NCI-H2107 treated with DMSO at 0.1 percent for 48 hours (cell line): ENCODE results near the gene STAG3.
A peak's percentile ranks its signal among the peaks of the same experiment; 100 is the strongest.
"Not testable (repeated sequence)": the region's sequence is repeated elsewhere in the genome, so short reads cannot be mapped to it uniquely, and the experiment has no call there.

Experiments used
- DNase-seq: peaks from one replicate; lab custom pipeline; 2025; ENCODE audit not compliant: unreplicated experiment; lab: John Stamatoyannopoulos, UW

The STAG3 gene

DNA sequence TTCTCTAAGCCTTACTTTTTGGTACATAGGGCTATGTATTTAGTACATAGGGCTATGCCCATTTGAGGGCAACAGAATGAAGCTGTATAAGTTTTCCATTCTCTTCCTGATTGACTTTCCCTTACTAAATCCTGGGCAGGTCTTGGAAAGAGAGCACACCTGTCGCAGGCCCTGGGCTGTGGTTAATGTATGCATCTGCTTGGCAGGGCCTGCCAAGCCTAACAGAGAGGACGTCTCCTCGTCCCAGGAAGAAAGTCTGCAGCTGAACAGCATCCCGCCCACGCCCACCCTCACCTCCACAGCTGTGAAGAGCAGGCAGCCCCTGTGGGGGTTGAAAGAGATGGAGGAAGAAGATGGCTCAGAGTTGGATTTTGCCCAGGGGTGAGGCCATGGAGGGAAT lies 33.1 kb downstream of the STAG3 start:
- no peak for DNase-seq

- DNase-seq, result no peak
Measured at GRCh38 chr7:100211342-100211780, 33.6 kb downstream of the STAG3 start.

DNA sequence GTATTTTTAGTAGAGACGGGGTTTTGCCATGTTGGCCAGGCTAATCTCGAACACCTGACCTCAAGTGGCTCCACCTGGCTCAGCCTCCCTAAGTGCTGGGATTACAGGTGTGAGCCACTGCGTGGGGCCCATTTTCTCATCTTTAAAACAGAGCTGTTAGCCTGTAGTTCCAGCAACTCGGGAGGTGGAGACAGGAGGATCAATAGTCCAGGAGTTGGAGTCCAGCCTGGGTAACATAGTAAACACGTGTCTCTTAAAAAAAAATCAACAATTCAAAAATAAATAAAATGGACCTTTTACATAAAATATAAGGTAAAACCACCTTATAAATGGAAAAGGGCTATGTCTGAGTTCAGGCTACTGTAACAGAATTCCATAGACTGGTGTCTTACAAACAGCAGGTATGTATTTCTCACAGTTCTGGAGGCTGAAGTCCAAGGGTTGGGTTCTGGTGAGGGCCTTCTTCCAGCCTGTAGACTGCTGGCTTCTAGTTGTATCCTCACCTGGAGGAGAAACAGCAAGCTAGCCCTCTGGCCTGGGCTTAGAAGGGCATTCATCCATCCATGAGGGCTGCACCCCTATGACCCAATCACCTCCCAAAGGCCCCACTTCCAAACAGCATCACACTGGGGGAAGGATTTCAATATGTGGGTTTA lies 35.0 kb downstream of the STAG3 start:
- DNase-seq, result no peak

DNA sequence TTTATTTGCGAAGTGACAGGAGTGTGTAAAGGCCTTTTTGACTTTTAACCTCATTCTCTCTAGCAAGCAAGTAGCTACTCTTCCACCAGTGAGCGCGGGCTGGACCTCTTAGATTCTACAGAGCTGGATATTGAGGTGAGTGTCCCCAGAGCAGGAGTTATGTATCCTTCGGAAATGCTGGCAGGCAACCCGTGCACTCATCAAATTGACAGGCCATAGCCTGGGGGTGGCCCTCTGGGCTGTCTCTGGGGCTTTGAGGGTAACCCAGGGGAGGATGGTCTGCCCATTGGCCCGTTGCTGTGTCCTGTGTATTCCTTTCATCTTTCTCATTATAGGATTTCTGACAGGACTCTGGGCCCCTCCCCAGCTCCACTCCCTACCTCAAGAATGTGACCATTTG lies 36.0 kb downstream of the STAG3 start:
- no peak for DNase-seq

DNA sequence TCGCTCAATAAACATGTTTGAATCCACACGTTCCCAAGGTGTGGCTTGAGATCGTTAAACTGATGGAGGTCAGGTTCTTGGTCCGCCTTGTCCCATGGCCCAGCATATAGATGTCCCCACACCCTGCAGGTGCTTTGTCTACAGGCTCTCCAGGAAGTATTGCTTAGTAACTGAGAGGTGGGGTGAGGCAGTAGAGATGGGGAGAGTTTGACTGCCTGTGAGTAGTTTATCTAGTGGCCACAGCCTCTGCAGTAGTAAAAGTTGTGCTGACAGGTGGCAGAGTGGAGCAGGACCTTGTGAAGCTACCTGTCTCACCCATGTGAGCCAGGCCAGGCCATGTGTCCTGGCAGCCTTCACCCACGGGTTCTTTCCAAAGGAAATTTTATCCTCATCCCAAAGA lies 36.6 kb downstream of the STAG3 start:
- DNase-seq, result not testable (repeated sequence)

GRCh38 chr7:100215895-100216294 lies 38.2 kb downstream of the STAG3 start:
- DNase-seq, result no peak

DNA sequence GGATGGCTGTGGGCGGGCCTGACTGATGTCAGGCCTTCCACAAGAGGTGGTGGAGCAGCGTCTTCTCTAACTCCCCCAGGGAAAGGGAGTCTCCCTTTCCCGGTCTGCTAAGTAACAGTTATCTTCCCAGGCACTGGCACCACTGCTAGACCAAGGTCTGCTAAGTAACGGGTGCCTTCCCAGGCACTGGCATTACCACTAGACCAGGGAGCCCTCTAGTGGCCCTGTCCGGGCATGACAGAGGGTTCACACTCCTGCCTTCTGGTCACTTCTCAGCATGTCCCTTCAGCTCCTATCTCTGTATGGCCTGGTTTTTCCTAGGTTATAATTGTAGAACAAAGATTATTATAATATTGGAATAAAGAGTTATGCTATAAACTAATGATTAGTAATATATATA lies 40.2 kb downstream of the STAG3 start:
- DNase-seq, result peak; percentile 12

DNA sequence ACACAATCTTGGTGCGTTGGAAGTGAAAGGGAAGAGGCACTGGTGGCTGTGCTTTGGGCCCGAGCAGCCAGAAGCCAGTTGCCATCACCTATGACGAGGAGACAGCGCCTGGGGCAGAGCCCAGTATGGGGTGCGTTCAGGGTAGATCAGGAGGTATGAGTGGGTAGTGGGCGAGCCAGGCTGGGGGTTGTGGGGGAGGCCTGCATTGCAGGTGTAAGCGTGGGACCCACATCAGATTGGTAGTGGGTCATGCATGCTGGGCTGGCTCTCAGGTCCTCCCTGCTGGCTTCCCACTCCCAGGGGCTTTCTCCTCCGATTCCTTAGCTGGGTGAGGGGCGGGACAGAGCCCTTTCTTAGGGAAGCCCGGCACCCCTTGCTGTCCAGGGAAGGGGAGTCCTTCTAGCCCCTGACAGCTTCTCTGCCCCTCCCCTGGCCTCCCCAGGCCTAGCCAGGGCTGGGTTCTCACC lies 41.6 kb downstream of the STAG3 start:
- DNase-seq, result no peak

DNA sequence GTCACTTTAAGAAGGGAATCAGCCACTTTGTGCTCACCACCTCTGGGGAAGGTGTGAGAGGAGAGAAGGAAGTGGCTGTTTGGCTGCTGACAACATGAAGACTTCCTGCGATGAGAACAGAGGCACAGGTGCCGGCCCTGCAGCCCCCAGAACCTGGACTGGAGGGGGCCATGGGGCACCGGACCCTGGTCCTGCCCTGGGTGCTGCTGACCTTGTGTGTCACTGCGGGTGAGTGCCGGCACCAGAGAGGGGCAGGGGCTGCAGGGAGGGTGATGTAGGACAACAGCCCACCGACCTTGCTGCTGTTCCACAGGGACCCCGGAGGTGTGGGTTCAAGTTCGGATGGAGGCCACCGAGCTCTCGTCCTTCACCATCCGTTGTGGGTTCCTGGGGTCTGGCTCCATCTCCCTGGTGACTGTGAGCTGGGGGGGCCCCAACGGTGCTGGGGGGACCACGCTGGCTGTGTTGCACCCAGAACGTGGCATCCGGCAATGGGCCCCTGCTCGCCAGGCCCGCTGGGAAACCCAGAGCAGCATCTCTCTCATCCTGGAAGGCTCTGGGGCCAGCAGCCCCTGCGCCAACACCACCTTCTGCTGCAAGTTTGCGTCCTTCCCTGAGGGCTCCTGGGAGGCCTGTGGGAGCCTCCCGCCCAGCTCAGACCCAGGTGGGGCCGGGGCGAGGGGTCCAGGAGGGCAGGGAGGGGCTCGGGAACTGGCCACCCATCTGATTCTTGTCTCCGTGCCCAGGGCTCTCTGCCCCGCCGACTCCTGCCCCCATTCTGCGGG lies 42.3 kb downstream of the STAG3 start, which contains the start of gene PVRIG:
TSS of gene PVRIG (plus strand) at position 149 of the 785 bp plus-strand sequence. CDS start at position 171, 22 bp downstream.
- not testable (repeated sequence) for DNase-seq

DNA sequence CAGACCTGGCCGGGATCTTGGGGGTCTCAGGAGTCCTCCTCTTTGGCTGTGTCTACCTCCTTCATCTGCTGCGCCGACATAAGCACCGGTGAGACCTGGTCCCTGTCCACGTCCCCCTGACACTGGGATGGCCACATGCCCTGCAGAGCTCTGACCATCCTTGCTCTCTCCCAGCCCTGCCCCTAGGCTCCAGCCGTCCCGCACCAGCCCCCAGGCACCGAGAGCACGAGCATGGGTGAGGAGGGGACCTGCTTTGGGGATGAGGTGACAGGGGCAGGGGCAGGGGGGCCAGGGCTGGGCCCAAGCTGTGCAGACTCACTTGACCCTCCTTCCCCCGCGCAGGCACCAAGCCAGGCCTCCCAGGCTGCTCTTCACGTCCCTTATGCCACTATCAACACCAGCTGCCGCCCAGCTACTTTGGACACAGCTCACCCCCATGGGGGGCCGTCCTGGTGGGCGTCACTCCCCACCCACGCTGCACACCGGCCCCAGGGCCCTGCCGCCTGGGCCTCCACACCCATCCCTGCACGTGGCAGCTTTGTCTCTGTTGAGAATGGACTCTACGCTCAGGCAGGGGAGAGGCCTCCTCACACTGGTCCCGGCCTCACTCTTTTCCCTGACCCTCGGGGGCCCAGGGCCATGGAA lies 43.0 kb downstream of the STAG3 start:
- DNase-seq, result no peak

DNA sequence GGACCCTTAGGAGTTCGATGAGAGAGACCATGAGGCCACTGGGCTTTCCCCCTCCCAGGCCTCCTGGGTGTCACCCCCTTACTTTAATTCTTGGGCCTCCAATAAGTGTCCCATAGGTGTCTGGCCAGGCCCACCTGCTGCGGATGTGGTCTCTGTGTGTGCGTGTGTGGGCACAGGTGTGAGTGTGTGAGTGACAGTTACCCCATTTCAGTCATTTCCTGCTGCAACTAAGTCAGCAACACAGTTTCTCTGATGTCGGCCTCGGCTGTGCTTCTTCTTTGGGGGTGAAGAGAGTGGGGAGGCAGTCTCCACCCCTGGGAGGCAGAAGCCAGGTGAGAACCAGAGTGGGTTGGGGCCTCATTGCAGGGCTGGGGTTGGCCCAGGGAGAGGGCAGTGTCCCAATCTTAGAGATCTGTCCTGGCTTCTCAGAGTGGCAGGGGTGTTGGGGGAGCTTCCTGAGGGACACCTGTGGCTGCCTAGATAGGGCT lies 43.6 kb downstream of the STAG3 start:
- no peak for DNase-seq

DNA sequence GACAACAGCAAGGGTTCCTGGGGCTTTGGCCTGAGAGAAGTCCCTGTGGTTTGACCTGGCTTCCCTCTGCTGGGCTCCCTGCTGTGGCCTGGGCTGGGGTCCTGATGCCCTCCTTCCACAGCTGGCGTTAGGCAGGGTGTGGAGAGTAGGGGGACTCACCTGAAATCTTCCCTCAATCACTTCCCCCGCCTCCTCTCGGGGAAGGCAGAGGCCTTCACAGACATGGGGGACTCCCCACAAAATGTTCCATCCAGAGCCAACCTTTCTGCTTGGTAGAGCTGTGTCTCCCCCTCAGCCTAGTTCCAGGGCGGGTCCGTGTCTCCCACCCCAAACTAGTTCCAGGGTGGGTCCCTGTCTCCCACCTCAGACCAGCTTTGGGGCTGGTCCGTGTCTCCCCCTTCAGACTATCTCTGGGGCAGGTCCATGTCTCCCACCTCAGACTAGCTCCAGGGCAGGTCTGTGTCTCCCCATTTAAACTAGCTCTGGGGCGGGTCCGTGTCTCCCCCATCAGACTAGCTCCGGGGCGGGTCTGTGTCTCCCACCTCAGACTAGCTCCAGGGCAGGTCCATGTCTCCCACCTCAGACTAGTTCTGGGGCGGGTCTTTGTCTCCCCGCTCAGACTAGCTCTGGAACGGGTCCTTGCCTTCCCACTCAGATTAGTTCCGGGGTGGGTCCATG lies 44.2 kb downstream of the STAG3 start:
- DNase-seq, result no peak

DNA sequence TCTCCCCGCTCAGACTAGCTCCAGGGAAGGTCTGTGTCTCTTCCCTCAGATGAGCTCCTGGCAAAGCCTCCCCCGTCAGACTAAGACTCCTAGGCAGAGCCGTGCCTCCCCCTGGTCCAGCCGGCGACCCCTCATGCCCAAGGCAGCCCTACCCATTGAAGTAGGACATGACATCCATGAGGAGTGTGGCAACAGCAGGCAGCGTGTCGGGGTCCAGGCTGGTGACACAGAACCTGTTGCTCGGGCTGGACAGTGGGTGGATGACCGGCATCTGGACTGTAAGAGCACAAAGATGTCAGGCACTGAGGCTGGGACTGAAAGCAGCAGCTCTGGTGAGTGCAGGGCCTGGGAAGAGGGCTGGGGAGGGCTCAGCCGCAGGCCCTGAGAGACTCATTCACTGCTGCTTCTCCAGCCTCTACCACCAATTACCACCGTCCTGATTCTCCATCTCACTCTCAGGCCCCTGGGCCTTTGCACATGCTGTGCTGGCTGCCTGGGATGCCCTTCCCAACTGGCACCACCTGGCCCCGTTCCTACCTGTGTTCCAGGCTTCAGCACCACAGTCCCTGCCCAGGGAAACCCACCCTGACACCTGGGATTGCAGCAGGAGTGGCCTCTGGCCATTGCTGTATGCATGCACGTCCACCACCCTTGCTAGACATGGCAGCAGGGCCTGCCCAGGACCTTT lies 44.9 kb downstream of the STAG3 start:
- DNase-seq, result no peak

GRCh38 chr7:100223376-100223927 lies 45.7 kb downstream of the STAG3 start:
- not testable (repeated sequence) for DNase-seq

DNA sequence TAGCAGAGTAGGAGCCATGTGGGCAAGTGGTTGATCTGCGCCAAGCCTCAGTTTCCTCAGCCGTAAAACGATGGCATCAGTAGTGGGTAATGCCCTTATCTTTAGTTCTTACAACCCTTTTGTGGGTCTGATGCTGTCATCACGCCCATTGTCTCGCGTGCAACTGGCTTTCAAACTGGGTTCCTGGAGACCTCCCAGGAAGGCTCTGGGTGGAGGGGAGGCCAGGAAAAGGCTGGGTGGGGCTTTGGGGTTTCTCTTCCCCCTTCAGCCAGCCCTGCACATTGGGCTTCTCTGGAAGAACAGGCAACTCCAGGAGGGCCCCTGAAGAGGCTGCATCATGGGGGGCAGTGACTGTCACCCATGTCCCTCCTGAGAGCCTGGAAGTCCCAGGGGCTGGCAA lies 47.2 kb downstream of the STAG3 start:
- DNase-seq, result not testable (repeated sequence)

DNA sequence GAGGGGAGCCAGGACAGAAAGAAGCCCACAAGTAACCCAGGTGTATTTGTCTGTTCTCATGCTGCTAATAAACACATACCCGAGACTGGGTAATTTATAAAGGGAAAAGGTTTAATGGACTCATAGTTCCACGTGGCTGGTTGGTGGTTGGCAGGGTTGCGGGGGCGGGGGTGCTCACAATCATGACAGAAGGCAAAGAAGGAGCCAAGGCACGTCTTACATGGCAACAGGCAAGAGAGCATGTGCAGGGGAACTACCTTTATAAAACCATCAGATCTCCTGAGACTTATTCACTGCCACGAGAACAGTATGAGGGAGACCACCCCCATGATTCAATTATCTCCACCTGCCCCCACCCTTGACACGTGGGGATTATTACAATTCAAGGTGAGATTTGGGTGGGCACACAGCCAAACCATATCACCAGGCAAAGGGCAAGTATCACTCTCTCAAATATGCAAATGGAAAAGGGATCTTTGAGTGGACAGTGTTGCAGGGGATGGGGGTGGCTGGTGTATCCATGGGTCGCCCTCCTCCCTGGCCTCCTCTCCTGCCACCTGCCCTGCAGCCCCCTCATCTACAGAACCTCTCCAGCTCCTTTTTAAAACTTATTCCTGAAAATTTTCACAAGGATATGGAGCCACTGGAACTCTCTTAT lies 57.1 kb downstream of the STAG3 start:
- not testable (repeated sequence) for DNase-seq

DNA sequence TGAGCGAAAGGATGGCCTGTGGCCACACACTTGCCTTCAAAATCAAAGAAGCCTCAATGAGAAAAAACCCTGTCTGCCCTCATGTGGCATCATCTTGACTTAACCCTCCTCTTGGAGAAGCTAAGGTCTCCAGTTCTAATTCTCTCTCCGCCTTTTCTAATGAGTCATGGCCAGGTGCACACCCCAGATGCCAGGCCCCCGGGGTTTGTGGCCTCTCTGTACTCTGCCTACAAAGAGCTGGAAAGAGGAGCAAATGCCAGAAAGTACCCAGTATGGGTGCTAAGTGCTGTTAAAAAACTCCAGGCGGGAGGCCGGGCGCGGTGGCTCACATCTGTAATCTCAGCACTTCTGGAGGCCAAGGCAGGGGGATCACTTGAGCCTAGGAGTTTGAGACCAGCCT lies 62.3 kb downstream of the STAG3 start:
- not testable (repeated sequence) for DNase-seq

- DNase-seq, result not testable (repeated sequence)
Measured at GRCh38 chr7:100243385-100243784, 65.7 kb downstream of the STAG3 start.

DNA sequence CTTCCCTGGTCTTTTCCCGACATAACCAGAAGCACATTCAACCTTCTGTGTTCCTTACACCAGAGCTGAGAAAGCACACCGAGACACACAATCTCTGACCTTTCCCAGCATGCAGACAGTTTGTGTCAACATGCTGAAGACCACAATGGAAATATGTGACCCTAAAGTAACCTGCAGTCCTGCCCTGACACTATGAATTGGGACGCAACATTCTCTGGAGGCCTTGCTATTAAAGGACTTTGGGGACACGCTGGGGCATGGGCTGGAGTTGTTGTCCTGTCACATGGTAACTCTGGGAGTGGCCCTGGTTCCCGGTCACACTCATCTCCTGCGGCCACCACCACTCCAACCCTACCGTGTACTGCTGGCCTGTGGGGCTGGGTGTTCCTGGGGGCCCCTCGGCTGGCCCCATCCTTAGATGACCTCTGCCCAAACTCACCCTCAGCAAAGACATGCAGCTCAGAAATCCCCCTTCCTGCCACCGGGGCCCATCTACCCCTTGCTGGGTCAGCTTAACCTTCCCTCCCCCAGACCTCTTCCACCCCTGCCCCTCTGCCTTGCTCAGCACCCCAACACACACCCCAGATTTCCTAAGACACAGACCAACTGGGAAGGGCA lies 67.4 kb downstream of the STAG3 start:
- not testable (repeated sequence) for DNase-seq
